PC-9 (cell line): ENCODE results near the gene RXRA. TPM values are rescaled to one million over a fixed set of nuclear protein-coding genes. Genes with fewer than 3 reads are reported as not detected.

ENCODE experiments used
- BruUV-seq: library from RNA; stranded (reverse); fragments of 400-500 nt; replicated peaks from 2 replicates; lab custom pipeline; 2021; lab: Mats Ljungman, UMichigan
- CTCF ChIA-PET: fragments of 300-600 bp; sonication (Branson Sonifier 250); formaldehyde crosslinking; loops from one replicate; lab custom pipeline; 2022; ENCODE audit warnings: antibody characterized with exemption; lab: Charles Lee
- POLR2A ChIA-PET: fragments of 300-600 bp; sonication (Branson Sonifier 250); formaldehyde crosslinking; loops from one replicate; lab custom pipeline; 2022; ENCODE audit warnings: antibody characterized with exemption; ENCODE audit not compliant: unreplicated experiment; lab: Charles Lee
- DNase-seq, 2 experiments: peaks; one replicate each; pipeline versions ENCODE4 v3.0.0 to v3.0.0-alpha.2; 2015 to 2022; ENCODE audit warnings: mixed read lengths in 1 of 2
- H2AFZ ChIP-seq: fragments of 200-600 bp; sonication (generic); 2 replicates; pipeline ENCODE4 v1.8.1; 2017; ENCODE audit warnings: antibody characterized with exemption
- H3F3A ChIP-seq: fragments of 200-600 bp; sonication (generic); 2 replicates; pipeline ENCODE4 v1.8.1; 2017; ENCODE audit warnings: antibody characterized with exemption, mild to moderate bottlenecking, low read depth; ENCODE audit not compliant: insufficient read depth
- H3K27ac ChIP-seq: fragments of 200-600 bp; sonication (generic); 2 replicates; pipeline ENCODE4 v1.6.1; 2016; ENCODE audit warnings: mixed run types
- H3K27me3 ChIP-seq: fragments of 200-600 bp; sonication (generic); 2 replicates; pipeline ENCODE4 v1.6.1; 2016; ENCODE audit warnings: low read depth, mixed run types; ENCODE audit not compliant: insufficient read depth
- H3K36me3 ChIP-seq: fragments of 200-600 bp; sonication (generic); 2 replicates; pipeline ENCODE4 v1.6.1; 2016; ENCODE audit warnings: low read depth, mixed run types
- H3K4me1 ChIP-seq: fragments of 200-600 bp; sonication (generic); replicated peaks from 2 replicates; pipeline ENCODE4 v1.6.1; 2016; ENCODE audit warnings: mixed run types; ENCODE audit not compliant: insufficient read depth
- H3K4me2 ChIP-seq: fragments of 200-600 bp; sonication (generic); 2 replicates; pipeline ENCODE4 v1.6.1; 2017; ENCODE audit warnings: mixed run types
- H3K4me3 ChIP-seq: fragments of 200-600 bp; sonication (generic); 2 replicates; pipeline ENCODE4 v1.6.1; 2016; ENCODE audit warnings: mixed run types
- H3K79me2 ChIP-seq: fragments of 200-600 bp; sonication (generic); 2 replicates; pipeline ENCODE4 v1.6.1; 2017; ENCODE audit warnings: low read depth, mixed run types
- H3K9me2 ChIP-seq: fragments of 200-600 bp; sonication (generic); 2 replicates; pipeline ENCODE4 v1.8.1; 2017; ENCODE audit warnings: mild to moderate bottlenecking; ENCODE audit not compliant: insufficient read depth
- H3K9me3 ChIP-seq: fragments of 200-600 bp; sonication (generic); 2 replicates; pipeline ENCODE4 v1.8.1; 2016; ENCODE audit warnings: low read depth; ENCODE audit not compliant: insufficient read depth
- H4K20me1 ChIP-seq: fragments of 200-600 bp; sonication (generic); 2 replicates; pipeline ENCODE4 v1.8.1; 2017; ENCODE audit not compliant: insufficient read depth
- EZH2 ChIP-seq: fragments of 200-600 bp; sonication (generic); IDR thresholded peaks from 2 replicates; pipeline ENCODE4 v1.8.0; 2017; ENCODE audit warnings: antibody characterized with exemption, low read depth
- intact Hi-C: fragments of 100-400 bp; cut with micrococcal nuclease; formaldehyde crosslinking; loops from one replicate; pipeline ENCODE4 v1.10.0; 2022; ENCODE audit not compliant: unreplicated experiment
- total RNA-seq: library from RNA; stranded (reverse); gene quantifications from 2 replicates; pipeline ENCODE4 v1.2.3, GENCODE V29; 2021
- TF ChIP-seq, protein P1 (sequence below): fragments of 200-600 bp; sonication (generic); conservative IDR thresholded peaks from 2 replicates; pipeline ENCODE4 v1.6.1; 2017; ENCODE audit warnings: mixed run types, antibody characterized with exemption, mild to moderate bottlenecking, moderate library complexity

Gene RXRA
- total RNA-seq, 1 experiment from 2014 or later = 146 TPM

- no peaks in the 10 kb centered on the region for H3K27me3 ChIP-seq
- no peaks in the 10 kb centered on the region for H3K9me2 ChIP-seq
- peaks cover 16% of the 10 kb centered on the region for H3K4me1 ChIP-seq
- no peak overlapping the region for H2AFZ ChIP-seq
- no peak overlapping the region for H3K4me2 ChIP-seq
- peaks cover 4% of the 10 kb centered on the region; the same call in 1 of the 2 replicates for H3F3A ChIP-seq
- intact Hi-C loops = no loop called here
- H3K79me2 ChIP-seq = peaks cover 98% of the 10 kb centered on the region
- H3K36me3 ChIP-seq = no peaks in the 10 kb centered on the region
- CTCF ChIA-PET = no interaction called here
- no peaks in the 10 kb centered on the region for H3K9me3 ChIP-seq
- peaks cover 57% of the 10 kb centered on the region for H4K20me1 ChIP-seq
- no peak for TF ChIP-seq EZH2
- TF ChIP-seq, protein P1, sequence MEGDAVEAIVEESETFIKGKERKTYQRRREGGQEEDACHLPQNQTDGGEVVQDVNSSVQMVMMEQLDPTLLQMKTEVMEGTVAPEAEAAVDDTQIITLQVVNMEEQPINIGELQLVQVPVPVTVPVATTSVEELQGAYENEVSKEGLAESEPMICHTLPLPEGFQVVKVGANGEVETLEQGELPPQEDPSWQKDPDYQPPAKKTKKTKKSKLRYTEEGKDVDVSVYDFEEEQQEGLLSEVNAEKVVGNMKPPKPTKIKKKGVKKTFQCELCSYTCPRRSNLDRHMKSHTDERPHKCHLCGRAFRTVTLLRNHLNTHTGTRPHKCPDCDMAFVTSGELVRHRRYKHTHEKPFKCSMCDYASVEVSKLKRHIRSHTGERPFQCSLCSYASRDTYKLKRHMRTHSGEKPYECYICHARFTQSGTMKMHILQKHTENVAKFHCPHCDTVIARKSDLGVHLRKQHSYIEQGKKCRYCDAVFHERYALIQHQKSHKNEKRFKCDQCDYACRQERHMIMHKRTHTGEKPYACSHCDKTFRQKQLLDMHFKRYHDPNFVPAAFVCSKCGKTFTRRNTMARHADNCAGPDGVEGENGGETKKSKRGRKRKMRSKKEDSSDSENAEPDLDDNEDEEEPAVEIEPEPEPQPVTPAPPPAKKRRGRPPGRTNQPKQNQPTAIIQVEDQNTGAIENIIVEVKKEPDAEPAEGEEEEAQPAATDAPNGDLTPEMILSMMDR = no peak
- no peak overlapping the region for H3K27ac ChIP-seq
- no peak overlapping the region for H3K4me3 ChIP-seq
- no peak for DNase-seq
- POLR2A ChIA-PET = no interaction called here
- BruUV-seq = no TSS peak
These were observed 22.3 kb downstream of the RXRA start for GRCh38 chr9:134348404-134349155.

DNA sequence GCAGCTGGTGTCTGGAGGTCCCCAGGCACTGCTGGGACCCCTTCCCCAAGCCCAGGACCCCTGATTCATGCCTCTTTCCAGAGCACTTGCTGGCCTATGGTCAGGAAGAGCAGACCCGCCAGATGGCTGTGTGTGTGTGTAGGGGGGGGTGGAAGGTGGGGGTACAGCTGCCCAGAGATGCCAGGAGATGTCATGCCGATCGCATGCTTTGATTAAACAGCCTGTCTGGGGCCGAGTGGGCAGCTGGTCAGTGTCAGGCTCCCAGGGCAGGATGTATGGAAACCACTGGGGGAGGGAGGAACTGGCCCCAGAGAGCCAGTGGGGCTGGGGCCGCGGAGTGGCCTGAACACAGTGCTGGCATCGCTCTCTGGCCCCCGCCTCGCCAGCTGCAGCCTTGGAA lies 23.7 kb downstream of the RXRA start:
- Histone ChIP-seq H2AFZ (no peak overlapping the region), H3K4me3 (no peak overlapping the region), H3K9me2 (no peaks in the 10 kb centered on the region), H3K79me2 (peaks cover 98% of the 10 kb centered on the region), H3K9me3 (no peaks in the 10 kb centered on the region), H3K4me1 (peaks cover 30% of the 10 kb centered on the region), H3F3A (peaks cover 16% of the 10 kb centered on the region; the same call in 1 of the 2 replicates), H4K20me1 (peaks cover 48% of the 10 kb centered on the region), H3K36me3 (no peaks in the 10 kb centered on the region), H3K27ac (no peak overlapping the region), H3K27me3 (no peaks in the 10 kb centered on the region), H3K4me2 (no peak overlapping the region)
- DNase-seq = no peak
- intact Hi-C loops = no loop called here
- ChIA-PET CTCF (no interaction called here), POLR2A (interaction anchor here (0.5 kb wide), 1 partner anchor 1130 kb away, joined by 4 read pairs; no protein-coding TSS in a partner anchor)
- no peak for TF ChIP-seq EZH2
- TF ChIP-seq, protein P1 = no peak
- no TSS peak for BruUV-seq

GRCh38 chr9:134350416-134350994 lies 24.2 kb downstream of the RXRA start:
- no peak for DNase-seq

More at GRCh38 chr9:134350416-134350994, 24.2 kb downstream of the RXRA start:
- peaks cover 42% of the 10 kb centered on the region for H4K20me1 ChIP-seq
- H3K79me2 ChIP-seq = peaks cover 96% of the 10 kb centered on the region
- H3K27me3 ChIP-seq = no peaks in the 10 kb centered on the region
- peaks cover 21% of the 10 kb centered on the region for H3F3A ChIP-seq
- H3K4me3 ChIP-seq = no peak overlapping the region
- ChIA-PET CTCF (no interaction called here), POLR2A (interaction anchor here (0.5 kb wide), 1 partner anchor 1129 kb away, joined by 4 read pairs; no protein-coding TSS in a partner anchor)
- no peak overlapping the region for H2AFZ ChIP-seq
- no peak for TF ChIP-seq EZH2
- TF ChIP-seq, protein P1 = no peak
- H3K4me1 ChIP-seq = peaks cover 35% of the 10 kb centered on the region
- no TSS peak for BruUV-seq
- H3K36me3 ChIP-seq = no peaks in the 10 kb centered on the region
- H3K9me3 ChIP-seq = no peaks in the 10 kb centered on the region
- H3K4me2 ChIP-seq = no peak overlapping the region
- intact Hi-C loops = no loop called here
- no peak overlapping the region for H3K27ac ChIP-seq
- H3K9me2 ChIP-seq = no peaks in the 10 kb centered on the region
